CD1c-positive myeloid dendritic cell (primary cell): ENCODE results near the gene C3orf22.
"Not testable (repeated sequence)": the region's sequence is repeated elsewhere in the genome, so short reads cannot be mapped to it uniquely, and the experiment has no call there.

Source experiments
- DNase-seq: peaks from one replicate; pipeline ENCODE4 v3.0.0-alpha.2; 2016; ENCODE audit errors: extremely low spot score

The C3orf22 gene, protein sequence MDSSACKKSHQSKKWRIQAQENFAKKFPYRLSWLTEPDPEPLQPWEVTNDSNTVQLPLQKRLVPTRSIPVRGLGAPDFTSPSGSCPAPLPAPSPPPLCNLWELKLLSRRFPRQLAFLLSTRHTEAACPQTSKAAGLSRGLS

DNA sequence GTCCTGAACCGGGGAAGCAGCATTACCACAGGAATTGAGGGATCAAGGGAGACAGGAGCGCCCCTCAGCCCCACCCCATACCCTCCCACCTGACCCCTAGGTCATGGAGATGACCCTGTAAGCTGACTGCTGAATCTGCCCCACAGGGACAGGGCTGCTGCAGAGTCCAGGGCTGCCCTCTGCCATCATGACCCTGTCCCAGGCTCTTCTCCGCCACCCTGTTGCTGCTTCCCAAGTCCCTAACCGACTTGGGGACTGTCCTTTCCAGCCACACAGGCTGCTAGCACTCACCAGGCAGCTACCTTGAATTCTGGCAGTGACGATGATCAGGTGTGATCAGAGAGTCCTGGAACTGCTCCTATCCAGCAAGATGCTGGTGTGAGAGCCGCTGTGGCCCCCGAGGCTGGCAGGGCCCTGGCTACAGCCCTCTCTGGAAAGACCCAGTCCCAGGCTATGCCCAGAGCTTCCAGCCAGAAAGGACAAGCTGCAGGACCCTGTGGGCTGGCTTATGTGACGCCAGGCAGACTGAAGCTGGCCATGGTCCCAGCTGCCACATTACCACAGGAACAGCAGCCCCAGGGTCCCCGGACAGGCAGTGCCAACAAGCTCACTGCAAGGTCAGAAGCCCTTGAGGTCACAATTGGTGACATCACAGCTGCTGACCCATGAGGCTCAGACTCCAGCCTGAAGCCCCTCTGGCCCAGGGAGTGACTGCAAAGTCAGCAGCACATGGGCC is at the start of gene C3orf22:
Gene C3orf22, minus strand, starts transcription at position 597 of the 736 bp plus-strand sequence. CDS start 5,542 bp downstream, outside the sequence.
- no peak for DNase-seq

GRCh38 chr3:126607214-126607908 is 48.6 kb upstream of the C3orf22 start:
- peak; percentile 65 for DNase-seq

GRCh38 chr3:126606001-126606400 is 47.3 kb upstream of the C3orf22 start:
- DNase-seq, result no peak

DNA sequence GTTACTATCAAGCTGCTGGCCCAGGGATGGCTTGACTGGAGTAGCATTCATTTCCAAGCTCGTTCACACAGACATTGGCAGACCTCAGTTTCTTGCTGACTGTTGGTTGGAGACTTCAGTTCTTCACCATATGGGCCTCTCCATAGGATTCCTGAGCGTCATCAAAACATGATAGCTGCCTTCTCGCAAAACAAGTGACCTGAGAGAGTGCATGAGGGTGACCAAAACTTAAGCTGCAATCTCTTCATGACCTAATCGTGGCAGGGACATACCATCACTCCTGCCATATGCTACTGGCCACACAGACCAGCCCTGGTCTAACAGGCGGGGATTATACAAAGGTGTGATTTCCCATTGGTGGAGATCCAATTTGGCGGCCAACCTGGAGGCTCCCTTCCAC is 46.0 kb upstream of the C3orf22 start:
- no peak for DNase-seq

GRCh38 chr3:126599101-126599500 is 40.4 kb upstream of the C3orf22 start:
- no peak for DNase-seq

DNA sequence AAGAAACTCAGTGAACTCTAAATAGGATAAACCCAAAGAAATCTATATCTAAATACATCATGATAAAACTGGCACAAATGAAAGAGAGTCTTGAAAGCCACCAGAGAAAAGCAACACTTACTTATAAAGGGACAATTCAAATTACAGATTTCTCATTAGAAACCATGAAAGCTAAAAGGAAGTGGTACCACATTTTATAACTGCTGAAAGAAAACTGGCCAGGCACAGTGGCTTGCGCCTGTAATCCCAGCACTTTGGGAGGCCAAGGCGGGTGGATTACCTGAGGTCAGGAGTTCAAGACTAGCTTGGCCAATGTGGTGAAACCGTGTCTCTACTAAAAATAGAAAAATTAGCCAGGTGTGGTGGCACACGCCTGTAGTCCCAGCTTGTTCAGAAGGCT is 36.7 kb upstream of the C3orf22 start:
- not testable (repeated sequence) for DNase-seq

DNA sequence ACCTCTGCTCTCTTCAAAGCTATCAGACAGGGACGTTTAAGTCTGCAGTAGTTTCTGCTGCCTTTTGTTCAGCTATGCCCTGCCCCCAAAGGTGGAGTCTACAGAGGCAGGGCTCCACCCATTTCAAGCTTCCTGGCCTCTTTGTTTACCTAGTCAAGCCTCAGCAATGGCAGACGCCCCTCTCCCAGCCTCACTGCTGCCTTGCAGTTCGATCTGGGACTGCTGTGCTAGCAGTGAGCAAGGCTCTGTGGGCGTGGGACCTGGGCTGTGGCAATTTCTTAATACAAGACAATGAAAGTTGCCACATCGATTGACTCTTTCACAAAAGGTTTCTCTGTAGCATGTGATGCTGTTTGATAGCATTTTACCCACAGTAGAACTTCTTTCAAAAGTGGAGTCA is 32.8 kb upstream of the C3orf22 start:
- DNase-seq, result peak; percentile 34

- no peak for DNase-seq
Observed at GRCh38 chr3:126582311-126582710, 23.6 kb upstream of the C3orf22 start.

GRCh38 chr3:126581569-126581968 is 22.8 kb upstream of the C3orf22 start:
- DNase-seq, result no peak

DNA sequence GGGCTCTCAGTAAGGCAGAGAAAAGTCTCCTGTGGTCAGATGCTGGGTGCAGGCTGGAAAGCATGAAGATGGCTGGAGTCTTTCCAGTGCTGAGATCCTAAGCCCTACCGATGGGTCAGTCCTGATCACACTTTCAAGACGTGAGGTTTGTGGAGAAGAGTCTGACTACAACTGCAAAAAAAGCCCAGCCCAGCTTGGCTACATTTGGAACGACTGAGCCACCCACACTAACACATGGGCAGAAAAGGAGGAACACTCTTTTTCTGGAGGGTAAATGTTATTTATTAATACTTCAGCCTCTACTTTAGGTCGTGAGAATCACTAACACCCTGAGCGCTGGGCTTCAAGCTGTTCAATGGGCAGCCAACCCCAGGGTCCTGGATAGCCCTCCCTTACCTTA is 22.0 kb upstream of the C3orf22 start:
- peak; percentile 6 for DNase-seq

DNA sequence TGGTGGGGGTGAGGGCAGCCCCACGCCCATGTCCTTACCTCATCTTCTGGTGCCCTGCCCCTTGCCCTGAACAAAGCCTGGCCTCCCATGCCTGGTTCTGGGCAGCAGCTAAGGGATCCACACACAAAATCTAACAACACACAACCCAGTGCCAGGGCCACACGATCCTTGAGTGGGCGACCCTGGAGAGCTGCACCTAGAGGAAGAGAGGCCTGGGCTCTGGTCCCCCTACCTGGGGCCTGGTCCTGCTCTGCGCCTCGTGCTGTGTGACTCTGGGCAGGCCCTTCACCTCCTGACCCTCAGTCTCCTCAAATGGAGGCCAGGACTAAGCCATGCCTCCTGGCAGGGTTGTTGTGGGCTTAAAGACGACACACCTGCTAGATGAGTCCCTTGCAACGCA is 20.0 kb upstream of the C3orf22 start:
- DNase-seq, result no peak

DNA sequence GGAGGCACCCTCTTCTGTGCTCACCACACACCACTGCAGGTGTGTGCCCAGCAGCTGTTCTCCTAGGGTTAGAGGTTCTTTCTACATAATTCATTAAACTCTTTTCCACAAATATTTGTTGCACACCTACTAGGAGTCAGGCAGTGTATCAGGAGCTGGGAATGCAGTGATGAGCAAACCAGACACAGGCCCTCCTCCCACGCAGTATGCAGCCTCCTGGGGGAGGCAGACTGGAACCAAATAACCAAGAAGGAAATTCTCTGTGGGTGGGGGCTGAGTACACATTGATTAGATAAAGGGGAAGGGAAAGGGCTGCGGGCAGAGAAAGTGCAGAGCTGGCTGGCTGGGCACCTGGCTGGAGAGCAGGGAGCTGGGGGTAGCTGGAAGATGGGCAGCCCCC is 18.5 kb upstream of the C3orf22 start:
- DNase-seq, result peak; percentile 15

GRCh38 chr3:126573492-126574117 is 14.9 kb upstream of the C3orf22 start:
- DNase-seq, result no peak

DNA sequence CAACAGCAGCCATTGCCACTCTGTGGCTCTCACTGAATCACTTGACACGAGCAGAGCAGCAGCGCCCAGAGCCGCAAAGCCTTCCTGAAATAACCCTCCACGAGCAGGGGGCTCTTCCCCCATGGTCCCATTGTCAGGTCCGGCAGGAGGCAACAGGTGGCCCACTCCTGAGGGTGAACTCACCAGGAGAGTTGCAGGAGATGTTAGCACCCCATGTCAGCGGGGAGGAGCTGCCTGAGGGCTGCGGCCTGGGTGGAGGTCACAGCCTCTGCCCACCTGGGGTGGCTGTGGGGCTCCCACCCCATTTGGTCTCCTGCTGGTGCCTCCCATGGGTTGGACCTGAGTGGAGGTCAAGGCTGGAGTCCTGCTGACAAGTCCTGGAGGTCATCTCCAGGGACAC is 12.3 kb upstream of the C3orf22 start:
- DNase-seq, result no peak

DNA sequence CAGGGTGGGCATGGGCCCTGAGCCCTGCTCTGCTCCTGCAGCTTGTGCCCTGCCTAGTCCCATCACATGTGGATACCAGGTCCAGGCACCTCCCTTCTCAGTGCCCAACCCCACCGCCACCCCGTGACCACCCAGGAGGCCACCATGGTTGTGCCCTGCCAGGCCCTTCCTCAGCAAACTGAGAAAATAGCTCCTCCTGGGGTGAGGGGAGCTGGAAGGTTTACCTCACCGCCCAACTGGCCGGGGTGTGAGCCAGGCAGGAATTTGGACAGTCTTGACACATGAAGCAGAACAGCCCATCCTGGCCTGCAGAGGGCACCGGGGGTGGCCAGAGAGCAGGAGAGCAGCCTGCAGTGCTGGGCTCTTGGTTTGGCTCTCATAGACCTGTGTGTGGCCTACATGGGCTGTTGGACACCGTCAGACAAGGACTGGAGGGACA is 11.4 kb upstream of the C3orf22 start:
- DNase-seq, result no peak

- DNase-seq, result no peak
Observed at GRCh38 chr3:126569390-126569975, 10.8 kb upstream of the C3orf22 start.

GRCh38 chr3:126568776-126569342 is 10.1 kb upstream of the C3orf22 start:
- DNase-seq, result no peak

- DNase-seq, result no peak
Observed at GRCh38 chr3:126567696-126568438, 9.1 kb upstream of the C3orf22 start.

GRCh38 chr3:126562737-126563276 is 4.1 kb upstream of the C3orf22 start:
- DNase-seq, result no peak

GRCh38 chr3:126557761-126558160 is 971 bp downstream of the C3orf22 start:
- DNase-seq, result no peak

- no peak for DNase-seq
Observed at GRCh38 chr3:126557415-126557745, 1.4 kb downstream of the C3orf22 start.
